Measurements from ENCODE around the gene ARHGAP6. TPM values are rescaled to one million over a fixed set of nuclear protein-coding genes. Genes with fewer than 3 reads are reported as not detected.
A peak's percentile ranks its signal among the peaks of the same experiment; 100 is the strongest.

ARHGAP6 gene
- total and polyA plus RNA-seq, 9 of the 15 experiments (the other 6 are each of a cell fraction or from before 2014, with no cell fraction given): 12.5 to 63.6 (median 41.8) TPM

- TF ChIP-seq ELF1 (tag; IDR thresholded peaks at IDR 0.05) (no peak), NCOA2 (IDR thresholded peaks at IDR 0.05; ENCODE audit: partially characterized antibody in 2 of 2) (no peak), NCOA1 (IDR thresholded peaks at IDR 0.05; ENCODE audit: low read depth) (no peak), ZNF174 (CRISPR knock-in tag; IDR thresholded peaks at IDR 0.05) (no peak), ZNF24 (IDR thresholded peaks at IDR 0.05) (0 out of 2 replicates have a peak, but pooled peaks have one; percentile 24), ZNF699 (CRISPR knock-in tag; IDR thresholded peaks at IDR 0.05; ENCODE audit: insufficient replicate concordance) (no peak), CEBPG (CRISPR knock-in tag; IDR thresholded peaks at IDR 0.05) (peak; percentile 72), CEBPG (tag; conservative IDR thresholded peaks at IDR 0.05 in 1 of 2, IDR thresholded peaks at IDR 0.05 in 1 of 2) (peak in 1 of 2 experiments; percentile 43; a peak in 2 of 4 replicates), TRIM24 (IDR thresholded peaks at IDR 0.05) (peak in 1 of 2 experiments; percentile 14; a peak in 1 of 4 replicates), ZNF551 (CRISPR knock-in tag; IDR thresholded peaks at IDR 0.05) (no peak), ZNF75A (CRISPR knock-in tag; IDR thresholded peaks at IDR 0.05) (no peak), SMC3 (conservative IDR thresholded peaks at IDR 0.05; ENCODE audit: insufficient read depth, low read depth, low read length) (0 out of 2 replicates have a peak, but pooled peaks have one; percentile 17), THAP12 (CRISPR knock-in tag; IDR thresholded peaks at IDR 0.05) (no peak)
These were observed 106.7 kb downstream of the ARHGAP6 start (continued) for GRCh38 chrX:11558972-11559371.
